Activated gamma-delta T cell (primary cell): ENCODE results near the gene ULBP3.
"Not testable (repeated sequence)": the region's sequence is repeated elsewhere in the genome, so short reads cannot be mapped to it uniquely, and the experiment has no call there.

ENCODE experiments used
- DNase-seq: peaks from one replicate; lab custom pipeline; 2025; lab: John Stamatoyannopoulos, UW

ULBP3 gene

GRCh38 chr6:150043096-150043495, 25.8 kb downstream of the ULBP3 start:
- DNase-seq = no peak

GRCh38 chr6:150038202-150039062, 30.5 kb downstream of the ULBP3 start:
- DNase-seq = no peak

- no peak for DNase-seq
These were observed 31.3 kb downstream of the ULBP3 start for GRCh38 chr6:150037526-150038201.

- no peak for DNase-seq
These were observed 32.8 kb downstream of the ULBP3 start for GRCh38 chr6:150036081-150036480.

GRCh38 chr6:150033207-150033771, 35.6 kb downstream of the ULBP3 start:
- no peak for DNase-seq

GRCh38 chr6:150032598-150032997, 36.3 kb downstream of the ULBP3 start:
- no peak for DNase-seq

GRCh38 chr6:150030611-150031010, 38.3 kb downstream of the ULBP3 start:
- DNase-seq = no peak

- DNase-seq = no peak
These were observed 39.2 kb downstream of the ULBP3 start for GRCh38 chr6:150029749-150030148.

GRCh38 chr6:150029276-150029675, 39.6 kb downstream of the ULBP3 start:
- no peak for DNase-seq

GRCh38 chr6:150028799-150029198, 40.1 kb downstream of the ULBP3 start:
- DNase-seq = no peak

GRCh38 chr6:150027806-150028565, 40.9 kb downstream of the ULBP3 start:
- no peak for DNase-seq

GRCh38 chr6:150026976-150027805, 41.7 kb downstream of the ULBP3 start:
- no peak for DNase-seq

- DNase-seq = no peak
These were observed 43.6 kb downstream of the ULBP3 start, which contains the start of gene RAET1L for GRCh38 chr6:150025201-150025917. Gene RAET1L (minus strand): TSS chr6:150025532. CDS start chr6:150025471, 61 bp downstream.

GRCh38 chr6:150024646-150025155, 44.2 kb downstream of the ULBP3 start:
- no peak for DNase-seq

GRCh38 chr6:150024021-150024420, 44.9 kb downstream of the ULBP3 start:
- DNase-seq = not testable (repeated sequence)

GRCh38 chr6:150021870-150022269, 47.1 kb downstream of the ULBP3 start:
- not testable (repeated sequence) for DNase-seq

GRCh38 chr6:150018846-150019580, 49.9 kb downstream of the ULBP3 start:
- no peak for DNase-seq

GRCh38 chr6:150017186-150017521, 51.8 kb downstream of the ULBP3 start:
- DNase-seq = not testable (repeated sequence)

- no peak for DNase-seq
These were observed 52.4 kb downstream of the ULBP3 start for GRCh38 chr6:150016324-150017185.
